Ascending aorta (tissue), 2 donors: ENCODE measurements around the gene GP9. TPM values are rescaled to one million over a fixed set of nuclear protein-coding genes. Genes with fewer than 3 reads are reported as not detected.

Experiments
- DNase-seq, 2 donors: peaks; one replicate each; pipeline ENCODE4 v3.0.0-alpha.2; 2019; ENCODE audit warnings: low spot score in 2 of 2
- H3K27ac ChIP-seq, 2 donors: fragments of 200-600 bp; sonication (generic); one replicate each; pipeline ENCODE4 v1.5.1; 2016 to 2017; ENCODE audit warnings: mild to moderate bottlenecking in 1 of 2
- H3K27me3 ChIP-seq: fragments of 200-600 bp; sonication (generic); one replicate; pipeline ENCODE4 v1.5.1; 2017
- H3K36me3 ChIP-seq, 2 donors: fragments of 200-600 bp; sonication (generic); one replicate each; pipeline ENCODE4 v1.5.1; 2016
- H3K4me1 ChIP-seq, 2 donors: fragments of 200-600 bp; sonication (generic); one replicate each; pipeline ENCODE4 v1.5.1; 2016 to 2017; ENCODE audit warnings: mild to moderate bottlenecking in 1 of 2
- H3K4me3 ChIP-seq, 2 donors: fragments of 200-600 bp; sonication (generic); one replicate each; pipeline ENCODE4 v1.5.1; 2016 to 2017; ENCODE audit warnings: mild to moderate bottlenecking in 1 of 2
- H3K9me3 ChIP-seq, 2 donors: fragments of 200-600 bp; sonication (generic); one replicate each; pipeline ENCODE4 v1.5.1; 2016
- intact Hi-C: fragments of 100-400 bp; cut with DNase I; formaldehyde crosslinking; loops from one replicate; pipeline ENCODE4 v1.15.1; 2023
- total RNA-seq: library from RNA; depleted of rRNA; stranded (reverse); fragments of >200 nt; gene quantifications from one replicate; pipeline ENCODE4 v1.1.0, GENCODE V29; 2016
- TF ChIP-seq, protein P1 (sequence below), 3 experiments: fragments of 200-600 bp in 2 of 3; fragments of 450-650 bp in 1 of 3; sonication (generic) in 2 of 3; IDR thresholded peaks; one replicate each; pipeline ENCODE4 v1.5.1; 2016 to 2019; ENCODE audit warnings: antibody characterized with exemption in 3 of 3, mild to moderate bottlenecking in 1 of 3, moderate library complexity in 1 of 3

Gene GP9
- not detected for total RNA-seq

DNA sequence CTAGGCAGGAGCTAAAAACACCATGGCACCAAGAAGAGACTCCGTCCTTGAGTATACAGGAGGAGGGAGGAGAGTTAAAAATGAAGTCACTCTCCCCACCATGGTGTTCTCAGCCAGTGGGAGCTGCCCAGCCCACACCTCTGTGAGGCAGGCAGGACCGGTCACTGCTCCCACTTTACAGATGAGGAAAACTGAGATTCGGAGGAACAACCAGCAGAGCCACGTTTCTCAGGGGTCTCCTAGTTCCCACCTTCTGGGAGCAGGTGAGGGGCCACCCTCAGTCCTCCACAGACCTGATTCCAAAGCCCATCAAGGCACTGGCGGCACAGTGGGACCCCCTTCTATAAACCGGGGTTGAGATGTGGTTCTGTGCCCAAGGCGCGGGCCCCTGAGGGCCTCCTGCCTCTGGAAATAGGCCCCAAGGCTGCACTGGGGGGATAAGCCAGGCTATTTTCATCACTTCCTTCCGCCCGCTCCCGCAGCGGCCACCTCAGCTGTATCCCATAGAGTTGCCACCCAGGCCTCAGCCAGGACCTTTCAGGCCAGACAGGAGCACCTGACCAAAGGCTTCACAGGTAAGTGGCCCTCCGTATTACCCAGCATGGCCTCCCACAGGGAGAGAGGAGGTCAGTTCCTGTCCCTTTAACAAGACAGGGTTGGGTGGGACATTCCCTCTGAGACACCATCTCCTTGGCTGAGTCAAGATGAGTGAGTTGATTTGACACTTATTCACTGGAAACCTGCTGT, at the start of gene GP9:
TSS of gene GP9 (plus strand) at position 504 of the 747 bp plus-strand sequence. CDS start 961 bp downstream, outside the sequence.
- DNase-seq: no peak
- H3K4me1 ChIP-seq: no peaks in the 10 kb centered on the region
- no peaks in the 10 kb centered on the region for H3K9me3 ChIP-seq
- no peaks in the 10 kb centered on the region for H3K36me3 ChIP-seq
- H3K27me3 ChIP-seq: no peaks in the 10 kb centered on the region
- no peak within 1 kb of the TSS for H3K27ac ChIP-seq
- intact Hi-C loops: no loop called here
- TF ChIP-seq, protein P1, sequence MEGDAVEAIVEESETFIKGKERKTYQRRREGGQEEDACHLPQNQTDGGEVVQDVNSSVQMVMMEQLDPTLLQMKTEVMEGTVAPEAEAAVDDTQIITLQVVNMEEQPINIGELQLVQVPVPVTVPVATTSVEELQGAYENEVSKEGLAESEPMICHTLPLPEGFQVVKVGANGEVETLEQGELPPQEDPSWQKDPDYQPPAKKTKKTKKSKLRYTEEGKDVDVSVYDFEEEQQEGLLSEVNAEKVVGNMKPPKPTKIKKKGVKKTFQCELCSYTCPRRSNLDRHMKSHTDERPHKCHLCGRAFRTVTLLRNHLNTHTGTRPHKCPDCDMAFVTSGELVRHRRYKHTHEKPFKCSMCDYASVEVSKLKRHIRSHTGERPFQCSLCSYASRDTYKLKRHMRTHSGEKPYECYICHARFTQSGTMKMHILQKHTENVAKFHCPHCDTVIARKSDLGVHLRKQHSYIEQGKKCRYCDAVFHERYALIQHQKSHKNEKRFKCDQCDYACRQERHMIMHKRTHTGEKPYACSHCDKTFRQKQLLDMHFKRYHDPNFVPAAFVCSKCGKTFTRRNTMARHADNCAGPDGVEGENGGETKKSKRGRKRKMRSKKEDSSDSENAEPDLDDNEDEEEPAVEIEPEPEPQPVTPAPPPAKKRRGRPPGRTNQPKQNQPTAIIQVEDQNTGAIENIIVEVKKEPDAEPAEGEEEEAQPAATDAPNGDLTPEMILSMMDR (IDR thresholded peaks at IDR 0.05): no peak
- no peak within 1 kb of the TSS for H3K4me3 ChIP-seq

DNA sequence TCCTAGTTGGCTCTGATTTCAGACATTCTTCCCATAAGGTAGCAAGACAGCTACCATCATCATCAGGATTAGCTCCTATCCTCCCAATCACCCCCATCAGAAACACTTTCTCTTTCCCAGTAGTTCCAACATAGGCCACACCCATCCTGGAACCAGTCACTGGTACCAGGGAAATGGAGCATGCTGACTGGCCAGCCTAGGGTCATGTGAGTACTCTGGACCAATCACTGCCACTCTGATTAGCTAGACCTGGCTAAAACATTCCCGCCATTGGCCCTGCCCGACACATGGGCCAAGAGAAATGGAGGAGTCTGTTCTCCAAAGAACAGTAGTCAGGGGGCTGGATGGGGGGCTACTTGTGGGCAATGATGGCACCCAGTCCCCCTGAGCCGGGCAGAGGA, 47.1 kb upstream of the GP9 start:
- intact Hi-C loops: no loop called here

DNA sequence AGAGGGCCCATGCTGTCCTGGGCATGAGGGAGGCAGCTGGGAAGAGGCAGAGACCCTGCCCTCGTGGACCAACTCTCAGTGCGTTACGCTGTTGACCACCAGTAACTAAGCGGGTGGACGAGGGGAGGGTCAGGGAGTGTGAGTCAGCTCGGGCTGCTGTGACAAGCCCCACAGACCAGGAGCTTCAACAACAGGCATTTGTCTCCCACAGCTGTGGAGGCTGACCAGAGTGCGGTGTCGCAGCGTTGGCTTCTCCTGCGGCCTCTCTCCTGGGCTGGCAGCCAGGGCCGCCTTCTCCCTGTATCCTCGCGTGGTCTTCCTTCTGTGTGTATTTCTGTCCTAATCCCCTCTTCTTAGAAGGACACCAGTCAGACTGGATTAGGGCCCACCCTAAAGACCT, 46.4 kb upstream of the GP9 start:
- Histone ChIP-seq H3K4me3 (no peak overlapping the region), H3K27me3 (no peaks in the 10 kb centered on the region), H3K4me1 (no peaks in the 10 kb centered on the region), H3K27ac (no peak overlapping the region), H3K36me3 (no peaks in the 10 kb centered on the region), H3K9me3 (no peaks in the 10 kb centered on the region)
- intact Hi-C loops: no loop called here
- DNase-seq: no peak
- TF ChIP-seq, protein P1 (IDR thresholded peaks at IDR 0.05): no peak

More for the DNA sequence above, 47.1 kb upstream of the GP9 start:
- TF ChIP-seq, protein P1 (IDR thresholded peaks at IDR 0.05): no peak
- H3K36me3 ChIP-seq: no peaks in the 10 kb centered on the region
- H3K4me1 ChIP-seq: no peaks in the 10 kb centered on the region
- H3K9me3 ChIP-seq: no peaks in the 10 kb centered on the region
- no peak for DNase-seq
- no peaks in the 10 kb centered on the region for H3K27me3 ChIP-seq
- no peak overlapping the region for H3K27ac ChIP-seq
- H3K4me3 ChIP-seq: no peak overlapping the region

DNA sequence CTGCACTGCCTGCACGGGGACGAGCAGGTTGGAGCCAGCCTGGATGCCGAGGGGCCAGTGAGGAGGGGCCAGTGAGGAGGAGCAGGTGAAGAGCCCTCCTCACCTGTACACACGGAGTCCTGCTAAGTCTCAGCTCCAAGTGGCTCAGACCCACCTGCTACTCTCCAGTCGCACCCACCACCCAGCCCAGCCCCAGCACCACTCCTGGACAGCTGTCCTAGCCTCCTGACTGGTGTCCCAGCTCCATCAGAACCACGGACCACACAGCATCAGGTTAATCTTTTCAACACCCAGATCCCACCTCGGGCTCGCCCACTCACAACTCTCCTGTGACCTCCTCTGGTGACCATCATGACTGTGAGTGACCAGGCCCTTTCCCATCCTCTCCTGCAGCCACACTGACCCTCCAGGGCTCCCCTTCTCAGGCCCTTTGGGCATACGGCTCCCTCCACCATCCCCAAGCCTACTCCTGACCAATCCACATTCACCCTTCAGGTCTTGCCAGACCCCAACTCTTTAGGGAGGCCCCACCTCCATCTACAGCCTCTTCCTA, 45.7 kb upstream of the GP9 start:
- no peak overlapping the region for H3K27ac ChIP-seq
- intact Hi-C loops: no loop called here
- TF ChIP-seq, protein P1 (IDR thresholded peaks at IDR 0.05): no peak
- H3K36me3 ChIP-seq: no peaks in the 10 kb centered on the region
- H3K27me3 ChIP-seq: no peaks in the 10 kb centered on the region
- no peak for DNase-seq
- no peaks in the 10 kb centered on the region for H3K9me3 ChIP-seq
- no peaks in the 10 kb centered on the region for H3K4me1 ChIP-seq
- no peak overlapping the region for H3K4me3 ChIP-seq

DNA sequence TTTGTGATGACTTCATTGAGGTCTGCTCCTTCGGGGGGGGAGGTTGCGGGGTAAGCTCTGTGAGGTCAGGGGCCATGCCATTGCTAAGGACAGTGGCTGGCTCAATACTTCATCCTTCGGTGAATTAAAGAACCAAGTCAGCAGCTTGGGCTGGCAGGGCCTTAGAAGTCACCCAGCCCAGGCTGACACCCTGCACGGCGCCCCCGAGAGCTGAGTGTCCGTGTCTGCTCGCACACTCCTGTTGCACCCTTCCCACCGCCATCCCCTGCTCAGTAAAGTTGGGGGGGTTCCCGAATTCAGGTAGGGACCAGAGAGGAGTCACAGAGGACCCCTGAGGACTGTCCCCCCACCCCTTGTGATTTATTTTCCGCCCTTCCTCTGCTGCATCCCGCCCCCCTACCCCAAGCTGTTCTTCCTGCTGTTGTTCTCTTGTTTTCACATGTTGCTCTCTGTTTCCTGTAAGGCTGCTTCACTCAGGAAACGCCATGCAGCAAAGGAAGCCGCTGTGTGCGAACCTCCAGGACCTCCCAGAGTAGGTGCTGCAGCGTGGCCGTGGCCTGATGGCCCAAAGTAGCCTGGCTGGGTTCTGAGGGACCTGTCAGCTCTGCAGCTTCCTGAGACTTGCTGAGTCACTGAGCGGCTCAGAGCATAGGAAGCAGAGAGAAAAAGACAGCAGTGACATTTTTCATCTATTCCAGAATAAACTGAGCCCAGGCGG, 45.0 kb upstream of the GP9 start:
- no peaks in the 10 kb centered on the region for H3K27me3 ChIP-seq
- DNase-seq: no peak
- TF ChIP-seq, protein P1 (IDR thresholded peaks at IDR 0.05): no peak
- H3K27ac ChIP-seq: no peak overlapping the region
- H3K36me3 ChIP-seq: no peaks in the 10 kb centered on the region
- no peaks in the 10 kb centered on the region for H3K4me1 ChIP-seq
- H3K4me3 ChIP-seq: no peak overlapping the region
- no peaks in the 10 kb centered on the region for H3K9me3 ChIP-seq
- intact Hi-C loops: no loop called here
